Activated CD8-positive, alpha-beta T cell treated with anti-CD3 and anti-CD28 coated beads for 36 hours (primary cell): Measurements from ENCODE around the gene ERFL. TPM values are rescaled to one million over a fixed set of nuclear protein-coding genes. Genes with fewer than 3 reads are reported as not detected.
A peak's percentile ranks its signal among the peaks of the same experiment; 100 is the strongest.

Experiments
- ATAC-seq: fragments of 200-7000 bp; cut with Tn5 transposase; one replicate; pipeline ENCODE4 v1.10.0; 2021; ENCODE audit warnings: mild to moderate bottlenecking, moderate library complexity
- CTCF ChIA-PET: fragments of 350-600 bp; sonication (Branson Sonifier 250); formaldehyde crosslinking; loops from one replicate; lab custom pipeline; 2021; ENCODE audit warnings: antibody characterized with exemption; lab: Charles Lee
- POLR2A ChIA-PET: fragments of 350-600 bp; sonication (Branson Sonifier 250); formaldehyde crosslinking; loops from one replicate; lab custom pipeline; 2021; ENCODE audit warnings: antibody characterized with exemption; lab: Charles Lee
- DNase-seq: peaks from one replicate; pipeline ENCODE4 v3.0.0-alpha.2; 2020
- H3K27ac Mint-ChIP-seq: one replicate; pipeline ENCODE4 v1.8.0; 2021; ENCODE audit warnings: mild to moderate bottlenecking, mixed read lengths
- H3K27me3 Mint-ChIP-seq: one replicate; pipeline ENCODE4 v1.8.0; 2021; ENCODE audit warnings: mixed read lengths
- H3K36me3 Mint-ChIP-seq: one replicate; pipeline ENCODE4 v1.8.0; 2021; ENCODE audit warnings: low read depth, mixed read lengths
- H3K4me1 Mint-ChIP-seq: one replicate; pipeline ENCODE4 v1.8.0; 2021; ENCODE audit warnings: low read depth, mixed read lengths
- H3K4me3 Mint-ChIP-seq: one replicate; pipeline ENCODE4 v1.8.0; 2021; ENCODE audit warnings: mild to moderate bottlenecking, moderate library complexity, mixed read lengths
- H3K9me3 Mint-ChIP-seq: one replicate; pipeline ENCODE4 v1.8.0; 2021; ENCODE audit warnings: mixed read lengths
- CTCF ChIP-seq: fragments of 200-600 bp; IDR thresholded peaks from one replicate; pipeline ENCODE4 v1.8.0; 2022; ENCODE audit warnings: antibody characterized with exemption, mild to moderate bottlenecking
- intact Hi-C: fragments of 100-400 bp; cut with micrococcal nuclease; formaldehyde crosslinking; loops from one replicate; pipeline ENCODE4 v1.10.0; 2022
- total RNA-seq, 2 experiments: library from RNA; stranded (reverse); gene quantifications; one replicate each; pipeline ENCODE4 v1.2.3, GENCODE V29; 2021

ERFL gene
- total RNA-seq, 2 experiments from 2014 or later, result 1.5 to 1.6 TPM

GRCh38 chr19:41864374-41864773 lies 63.9 kb downstream of the ERFL start:
- Mint-ChIP-seq H3K27me3 (no peaks in the 10 kb centered on the region), H3K27ac (peak overlapping the region; percentile 94), H3K4me3 (peak overlapping the region; percentile 83), H3K4me1 (peaks cover 70% of the 10 kb centered on the region), H3K9me3 (no peaks in the 10 kb centered on the region), H3K36me3 (peaks cover 71% of the 10 kb centered on the region)
- DNase-seq (peak; percentile 1), ATAC-seq (no peak)
- intact Hi-C loops, result no loop called here
- ChIA-PET CTCF (interaction anchor here (1.3 to 3.3 kb wide), 2 partner anchors 9 to 81 kb away, joined by 4 to 13 read pairs; no protein-coding TSS in a partner anchor), POLR2A (interaction anchor here (1.0 to 7.5 kb wide), 14 partner anchors 7 to 94 kb away, joined by 3 to 169 read pairs (median 6); partner anchors contain the start of genes CD79A and RABAC1)
- TF ChIP-seq CTCF, result no peak

- ChIA-PET POLR2A (interaction anchor here (0.9 to 7.5 kb wide), 14 partner anchors 8 to 95 kb away, joined by 3 to 169 read pairs (median 5); partner anchors contain the start of genes CD79A and RABAC1), CTCF (interaction anchor here (0.9 to 3.3 kb wide), 5 partner anchors 10 to 93 kb away, joined by 3 to 13 read pairs (median 4); no protein-coding TSS in a partner anchor)
- no peak for ATAC-seq
- Mint-ChIP-seq H3K4me1 (peaks cover 65% of the 10 kb centered on the region), H3K36me3 (peaks cover 66% of the 10 kb centered on the region), H3K4me3 (peak overlapping the region; percentile 83), H3K27me3 (no peaks in the 10 kb centered on the region), H3K27ac (peak overlapping the region; percentile 94), H3K9me3 (no peaks in the 10 kb centered on the region)
- TF ChIP-seq CTCF, result no peak
- DNase-seq, result no peak
- intact Hi-C loops, result no loop called here
Measured at GRCh38 chr19:41863209-41863931, 64.9 kb downstream of the ERFL start.

DNA sequence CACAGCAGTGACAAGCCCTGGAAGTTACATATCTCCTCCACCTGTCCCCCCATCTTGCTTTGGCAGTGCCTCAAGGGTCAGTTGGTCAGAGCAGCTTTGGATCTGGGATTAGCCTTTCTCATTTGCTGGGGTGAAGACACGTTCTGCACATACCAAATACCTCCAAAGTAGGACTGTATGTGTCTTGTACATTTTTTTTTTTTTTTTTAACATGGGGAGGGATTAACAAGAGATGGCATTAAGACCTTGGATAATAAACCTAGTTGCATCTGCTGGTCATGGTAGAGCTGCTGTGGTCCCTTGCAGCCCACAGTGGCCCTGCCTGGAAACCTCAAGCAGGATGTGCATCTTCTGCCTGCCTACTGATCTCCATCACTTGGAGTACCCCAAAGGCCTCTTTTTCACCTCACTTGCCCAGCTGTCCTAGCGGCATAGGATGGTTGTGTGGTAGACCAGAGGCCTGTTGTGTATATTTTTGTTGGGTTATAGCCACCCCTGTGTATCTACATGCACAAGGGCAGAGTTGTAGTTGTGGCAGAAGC lies 65.7 kb downstream of the ERFL start:
- Mint-ChIP-seq H3K27me3 (no peaks in the 10 kb centered on the region), H3K9me3 (no peaks in the 10 kb centered on the region), H3K4me1 (peaks cover 56% of the 10 kb centered on the region), H3K27ac (peak overlapping the region; percentile 94), H3K4me3 (peak overlapping the region; percentile 83), H3K36me3 (peaks cover 58% of the 10 kb centered on the region)
- intact Hi-C loops, result no loop called here
- ChIA-PET POLR2A (interaction anchor here (0.6 to 7.5 kb wide), 13 partner anchors 9 to 217 kb away, joined by 3 to 169 read pairs (median 4); partner anchors contain the start of gene CD79A), CTCF (interaction anchor here (0.9 to 3.3 kb wide), 4 partner anchors 11 to 94 kb away, joined by 3 to 13 read pairs (median 4); no protein-coding TSS in a partner anchor)
- ATAC-seq, result no peak
- TF ChIP-seq CTCF, result no peak
- DNase-seq, result no peak

GRCh38 chr19:41861846-41862245 lies 66.4 kb downstream of the ERFL start:
- peak overlapping the region; percentile 83 for H3K4me3 Mint-ChIP-seq
- H3K4me1 Mint-ChIP-seq, result peaks cover 52% of the 10 kb centered on the region
- no peak for TF ChIP-seq CTCF
- no peaks in the 10 kb centered on the region for H3K9me3 Mint-ChIP-seq
- POLR2A ChIA-PET, result interaction anchor here (0.6 to 7.5 kb wide), 12 partner anchors 9 to 96 kb away, joined by 3 to 169 read pairs (median 10); partner anchors contain the start of genes ARHGEF1, CD79A and RABAC1
- H3K27ac Mint-ChIP-seq, result peak overlapping the region; percentile 94
- intact Hi-C loops, result no loop called here
- no peaks in the 10 kb centered on the region for H3K27me3 Mint-ChIP-seq
- ATAC-seq (no peak), DNase-seq (no peak)
- CTCF ChIA-PET, result interaction anchor here (0.9 to 4.0 kb wide), 3 partner anchors 10 to 15 kb away, joined by 3 to 48 read pairs (median 13); partner anchors contain the start of gene CD79A
- peaks cover 56% of the 10 kb centered on the region for H3K36me3 Mint-ChIP-seq
